Subcutaneous adipose tissue (tissue), 4 donors: ENCODE data around the gene GDAP2. TPM values are rescaled to one million over a fixed set of nuclear protein-coding genes. Genes with fewer than 3 reads are reported as not detected.

Source experiments
- total RNA-seq, 4 donors: library from RNA; depleted of rRNA; stranded (reverse); fragments of >200 nt; gene quantifications; one replicate each; pipeline ENCODE4 v1.1.0, GENCODE V29; 2016
- TF ChIP-seq, protein P1 (sequence below): fragments of 450-650 bp; IDR thresholded peaks from one replicate; pipeline ENCODE4 v1.5.1; 2016; ENCODE audit warnings: low read depth, mild to moderate bottlenecking, control low read depth, antibody characterized with exemption, moderate library complexity

GDAP2 gene, protein sequence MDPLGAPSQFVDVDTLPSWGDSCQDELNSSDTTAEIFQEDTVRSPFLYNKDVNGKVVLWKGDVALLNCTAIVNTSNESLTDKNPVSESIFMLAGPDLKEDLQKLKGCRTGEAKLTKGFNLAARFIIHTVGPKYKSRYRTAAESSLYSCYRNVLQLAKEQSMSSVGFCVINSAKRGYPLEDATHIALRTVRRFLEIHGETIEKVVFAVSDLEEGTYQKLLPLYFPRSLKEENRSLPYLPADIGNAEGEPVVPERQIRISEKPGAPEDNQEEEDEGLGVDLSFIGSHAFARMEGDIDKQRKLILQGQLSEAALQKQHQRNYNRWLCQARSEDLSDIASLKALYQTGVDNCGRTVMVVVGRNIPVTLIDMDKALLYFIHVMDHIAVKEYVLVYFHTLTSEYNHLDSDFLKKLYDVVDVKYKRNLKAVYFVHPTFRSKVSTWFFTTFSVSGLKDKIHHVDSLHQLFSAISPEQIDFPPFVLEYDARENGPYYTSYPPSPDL
- total RNA-seq, result 10 to 100 TPM; 31.0 to 47.6 (median 34.3) TPM

DNA sequence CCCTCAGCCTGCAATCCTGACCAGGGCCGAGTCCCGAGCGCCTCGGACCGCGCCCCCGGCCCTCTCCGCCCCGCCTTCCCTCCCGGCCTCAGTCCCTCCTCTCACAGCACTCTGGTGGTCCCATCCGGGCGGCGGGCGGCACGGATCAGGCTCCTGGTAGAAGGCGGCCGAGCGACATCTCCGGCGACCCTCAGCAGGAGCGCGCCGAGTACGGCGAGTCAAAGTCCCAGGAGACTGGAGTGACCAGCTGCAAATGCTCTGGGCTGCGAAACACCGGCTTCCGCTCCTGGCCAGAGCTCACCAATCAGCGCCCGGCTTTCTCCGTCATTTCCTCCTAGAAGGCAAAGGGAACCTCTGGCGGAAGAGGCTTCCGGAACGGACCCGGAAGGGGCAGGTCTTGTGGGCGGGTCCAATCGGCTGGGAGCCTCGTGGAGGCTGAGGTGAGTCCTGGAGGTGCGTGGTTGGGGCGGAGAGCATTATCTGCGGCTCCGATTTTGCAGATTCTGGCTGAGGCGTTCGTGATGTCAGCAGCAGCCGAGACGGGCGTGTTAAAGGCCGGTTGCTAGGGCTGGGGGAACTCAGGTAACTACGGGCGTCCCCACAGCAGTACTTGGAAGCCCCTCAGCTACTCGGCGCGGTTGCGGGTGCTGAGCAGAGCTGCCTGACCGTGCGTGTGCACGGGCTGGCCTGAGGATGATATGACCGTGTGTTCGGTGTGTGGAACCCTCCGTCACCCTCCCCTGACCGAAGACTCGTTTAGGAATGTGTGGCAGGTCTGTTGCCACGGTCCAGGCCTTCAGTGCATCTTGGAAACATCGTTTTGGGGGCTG lies at the start of gene GDAP2, which contains the start of gene WDR3:
GDAP2 (minus strand) TSS at position 279 of the 830 bp plus-strand sequence. CDS start 9,264 bp downstream, outside the sequence.
WDR3 (plus strand) TSS at position 397 of the 830 bp plus-strand sequence. CDS start 3,581 bp downstream, outside the sequence.
- TF ChIP-seq, protein P1, sequence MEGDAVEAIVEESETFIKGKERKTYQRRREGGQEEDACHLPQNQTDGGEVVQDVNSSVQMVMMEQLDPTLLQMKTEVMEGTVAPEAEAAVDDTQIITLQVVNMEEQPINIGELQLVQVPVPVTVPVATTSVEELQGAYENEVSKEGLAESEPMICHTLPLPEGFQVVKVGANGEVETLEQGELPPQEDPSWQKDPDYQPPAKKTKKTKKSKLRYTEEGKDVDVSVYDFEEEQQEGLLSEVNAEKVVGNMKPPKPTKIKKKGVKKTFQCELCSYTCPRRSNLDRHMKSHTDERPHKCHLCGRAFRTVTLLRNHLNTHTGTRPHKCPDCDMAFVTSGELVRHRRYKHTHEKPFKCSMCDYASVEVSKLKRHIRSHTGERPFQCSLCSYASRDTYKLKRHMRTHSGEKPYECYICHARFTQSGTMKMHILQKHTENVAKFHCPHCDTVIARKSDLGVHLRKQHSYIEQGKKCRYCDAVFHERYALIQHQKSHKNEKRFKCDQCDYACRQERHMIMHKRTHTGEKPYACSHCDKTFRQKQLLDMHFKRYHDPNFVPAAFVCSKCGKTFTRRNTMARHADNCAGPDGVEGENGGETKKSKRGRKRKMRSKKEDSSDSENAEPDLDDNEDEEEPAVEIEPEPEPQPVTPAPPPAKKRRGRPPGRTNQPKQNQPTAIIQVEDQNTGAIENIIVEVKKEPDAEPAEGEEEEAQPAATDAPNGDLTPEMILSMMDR, result no peak

DNA sequence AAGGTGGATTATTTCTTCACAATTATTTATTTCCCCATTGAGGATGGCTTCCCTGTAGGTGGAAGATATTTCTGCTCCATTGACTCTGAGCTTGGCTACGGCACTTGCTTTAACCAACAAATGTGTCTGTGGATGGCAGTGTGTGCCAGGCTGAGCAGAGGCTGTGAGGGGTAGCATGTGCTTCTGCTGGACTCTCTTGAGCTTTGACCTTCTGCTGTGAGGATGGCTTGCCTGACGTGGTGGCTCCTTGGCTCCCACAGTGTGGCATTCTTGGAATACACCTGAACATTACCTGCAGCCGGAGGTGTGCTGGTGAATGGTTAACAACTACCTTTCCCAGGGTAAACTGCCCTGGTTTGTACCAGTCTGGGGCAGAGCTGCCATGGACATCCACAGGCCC lies 47.0 kb upstream of the GDAP2 start:
- TF ChIP-seq, protein P1, result no peak

DNA sequence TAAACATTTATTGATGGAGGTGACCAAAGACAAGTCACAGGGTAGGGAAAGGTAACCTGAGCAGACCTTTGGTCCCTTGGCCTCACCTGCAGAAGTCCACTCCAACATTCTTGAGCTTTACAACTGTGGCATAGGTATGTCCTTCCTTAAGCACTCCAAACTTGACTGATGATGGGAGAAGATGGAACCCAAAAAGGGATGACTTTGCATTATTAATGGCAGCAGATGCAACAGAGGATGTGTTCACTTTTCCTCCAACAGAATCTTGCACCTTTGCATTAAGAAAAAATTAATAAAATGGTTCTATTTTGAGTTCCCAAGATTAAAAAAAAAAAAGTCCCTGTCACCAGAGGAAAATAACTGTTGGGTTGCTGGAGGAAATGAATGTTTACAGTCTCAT lies 42.4 kb upstream of the GDAP2 start:
- TF ChIP-seq, protein P1, result no peak

- TF ChIP-seq, protein P1, result no peak
These were observed 40.8 kb upstream of the GDAP2 start for GRCh38 chr1:117970252-117970651.

DNA sequence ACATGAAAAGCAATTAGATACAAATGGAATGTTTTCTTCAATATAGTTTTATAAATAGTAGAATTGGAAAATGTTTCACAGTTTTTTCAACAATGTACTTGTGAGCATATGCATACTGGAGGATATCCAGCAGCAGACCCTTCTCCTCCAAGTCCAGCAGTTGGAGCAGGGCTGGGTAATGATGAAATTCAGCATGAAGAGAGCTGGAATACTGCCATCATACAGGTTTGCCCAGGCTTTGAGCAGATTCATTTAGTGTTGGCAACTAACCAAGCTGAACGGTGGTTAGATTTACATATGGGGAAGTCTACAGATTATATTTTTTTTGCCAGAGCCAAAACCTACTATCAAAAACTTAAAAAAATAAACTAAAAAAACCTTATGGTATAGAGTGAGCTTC lies 38.5 kb upstream of the GDAP2 start:
- TF ChIP-seq, protein P1, result no peak

DNA sequence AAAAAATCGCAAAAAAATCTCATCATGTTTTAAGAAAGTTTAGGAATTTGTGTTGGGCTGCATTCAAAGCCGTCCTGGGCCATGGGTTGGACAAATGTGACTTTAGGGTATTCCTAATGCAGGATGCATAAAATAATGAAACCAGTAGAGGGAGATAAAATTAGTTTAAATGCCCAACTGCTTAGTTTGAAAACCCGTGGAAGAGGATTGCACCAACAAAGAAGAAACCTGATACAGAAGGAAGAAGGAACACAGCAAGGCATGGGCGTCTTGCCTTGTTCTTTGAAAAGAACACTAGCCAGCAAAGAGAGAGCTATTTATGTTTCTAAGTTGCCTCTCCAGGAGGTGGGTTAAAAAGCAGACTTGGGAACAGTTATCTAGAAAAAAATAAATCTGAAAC lies 38.1 kb upstream of the GDAP2 start:
- TF ChIP-seq, protein P1, result no peak
